ENCODE data around the gene SQSTM1. TPM values are rescaled to one million over a fixed set of nuclear protein-coding genes. Genes with fewer than 3 reads are reported as not detected.
A peak's percentile ranks its signal among the peaks of the same experiment; 100 is the strongest.

The SQSTM1 gene
- 100 to 1,000 TPM; 105 to 123 TPM for total RNA-seq

GRCh38 chr5:179820483-179821297, at the start of gene SQSTM1:
TSS of gene SQSTM1 (plus strand) at chr5:179820905. CDS start at chr5:179820937, 32 bp downstream.
- Mint-ChIP-seq H3K27me3 (no peaks in the 10 kb centered on the region), H3K4me1 (ENCODE audit: low read depth) (peaks cover 43% of the 10 kb centered on the region), H3K27ac (peak within 1 kb of the TSS; percentile 94), H3K36me3 (ENCODE audit: low read depth) (peaks cover 32% of the 10 kb centered on the region), H3K9me3 (no peaks in the 10 kb centered on the region), H3K4me3 (peak within 1 kb of the TSS; percentile 94)
- TF ChIP-seq CTCF (IDR thresholded peaks at IDR 0.05), result peak; percentile 64
- ATAC-seq (peak; percentile 60), DNase-seq (peak; percentile 79)
- ChIA-PET POLR2A (interaction anchor here (1.2 to 4.1 kb wide), 5 partner anchors 8 to 197 kb away, joined by 4 to 25 read pairs (median 6); partner anchors contain the start of genes HNRNPH1 and MGAT4B), CTCF (interaction anchor here (1.2 to 1.7 kb wide), 4 partner anchors 9 to 57 kb away, joined by 3 to 7 read pairs (median 4); no protein-coding TSS in a partner anchor)
- intact Hi-C loops (cut with micrococcal nuclease), result no loop called here

DNA sequence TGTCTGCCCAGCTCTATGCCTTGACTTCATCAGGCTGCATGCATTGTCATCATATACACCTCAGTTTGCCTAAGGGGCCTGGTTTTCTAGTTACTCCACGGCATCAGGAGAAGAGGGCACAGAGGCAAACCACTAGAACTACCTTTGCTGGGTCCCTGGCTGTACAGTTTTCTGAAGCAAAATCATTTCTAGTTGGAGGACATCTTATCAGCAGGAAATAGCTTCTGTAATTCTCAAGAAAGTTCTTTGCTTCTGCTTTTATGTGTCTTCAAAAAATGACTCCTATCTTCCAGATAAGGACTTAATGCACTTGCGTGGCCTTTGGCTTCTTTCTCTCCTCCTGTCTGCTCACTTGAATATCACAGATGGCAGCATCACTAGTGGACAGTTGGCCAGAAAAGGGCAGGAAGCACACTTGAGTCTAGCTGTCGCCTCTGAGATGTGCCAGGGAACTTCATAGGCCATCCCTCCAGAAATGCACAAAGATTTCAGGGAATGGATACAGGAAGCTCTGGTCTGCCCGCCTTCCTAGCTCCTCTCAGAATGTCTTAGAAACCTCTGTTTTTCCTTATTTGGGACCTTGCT, 49.3 kb upstream of the SQSTM1 start:
- Mint-ChIP-seq H3K4me1 (ENCODE audit: low read depth) (peaks cover 11% of the 10 kb centered on the region), H3K9me3 (no peaks in the 10 kb centered on the region), H3K4me3 (no peak overlapping the region), H3K36me3 (ENCODE audit: low read depth) (peaks cover 42% of the 10 kb centered on the region), H3K27me3 (no peaks in the 10 kb centered on the region), H3K27ac (no peak overlapping the region)
- intact Hi-C loops (cut with micrococcal nuclease), result no loop called here
- ATAC-seq (no peak), DNase-seq (no peak)
- ChIA-PET POLR2A (interaction anchor here (0.9 to 1.1 kb wide), 3 partner anchors 9 to 12 kb away, joined by 3 to 5 read pairs (median 3); no protein-coding TSS in a partner anchor), CTCF (interaction anchor here (1.4 to 3.2 kb wide), 2 partner anchors 9 to 77 kb away, joined by 3 to 18 read pairs; no protein-coding TSS in a partner anchor)
- no peak for TF ChIP-seq CTCF (IDR thresholded peaks at IDR 0.05)

GRCh38 chr5:179772351-179772750, 48.4 kb upstream of the SQSTM1 start:
- H3K4me3 Mint-ChIP-seq, result no peak overlapping the region
- ChIA-PET POLR2A (no interaction called here), CTCF (interaction anchor here (1.4 to 3.2 kb wide), 2 partner anchors 10 to 13 kb away, joined by 3 to 18 read pairs; no protein-coding TSS in a partner anchor)
- H3K27ac Mint-ChIP-seq, result no peak overlapping the region
- H3K27me3 Mint-ChIP-seq, result no peaks in the 10 kb centered on the region
- ATAC-seq (no peak), DNase-seq (no peak)
- intact Hi-C loops (cut with micrococcal nuclease), result no loop called here
- no peaks in the 10 kb centered on the region for H3K9me3 Mint-ChIP-seq
- H3K36me3 Mint-ChIP-seq (ENCODE audit: low read depth), result peaks cover 39% of the 10 kb centered on the region
- peaks cover 11% of the 10 kb centered on the region for H3K4me1 Mint-ChIP-seq (ENCODE audit: low read depth)
- TF ChIP-seq CTCF (IDR thresholded peaks at IDR 0.05), result no peak

DNA sequence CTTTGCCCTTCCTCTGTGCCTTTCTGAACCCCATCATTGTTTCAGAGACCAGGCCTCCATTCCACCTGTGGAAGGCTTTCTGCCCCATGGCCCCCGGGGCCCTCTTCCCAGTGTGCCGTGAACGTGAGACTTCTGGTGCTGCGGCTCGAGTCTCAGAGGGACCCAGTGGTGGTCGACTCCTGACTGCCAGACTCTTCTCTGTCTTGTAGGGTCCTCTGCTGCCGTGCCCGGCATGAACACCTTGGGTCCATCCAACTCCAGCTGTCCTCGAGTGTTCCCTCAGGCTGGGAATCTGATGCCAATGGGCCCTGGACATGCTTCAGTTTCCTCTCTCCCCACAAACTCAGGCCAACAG, 47.0 kb upstream of the SQSTM1 start:
- DNase-seq, result no peak
- peaks cover 3% of the 10 kb centered on the region for H3K4me1 Mint-ChIP-seq (ENCODE audit: low read depth)
- CTCF ChIA-PET, result interaction anchor here (3.2 kb wide), 1 partner anchor 11 kb away, joined by 18 read pairs; no protein-coding TSS in a partner anchor
- H3K36me3 Mint-ChIP-seq (ENCODE audit: low read depth), result peaks cover 40% of the 10 kb centered on the region
- intact Hi-C loops (cut with micrococcal nuclease), result no loop called here
- no peak for ATAC-seq
- no peaks in the 10 kb centered on the region for H3K27me3 Mint-ChIP-seq
- POLR2A ChIA-PET, result no interaction called here
- H3K4me3 Mint-ChIP-seq, result no peak overlapping the region
- no peaks in the 10 kb centered on the region for H3K9me3 Mint-ChIP-seq
- H3K27ac Mint-ChIP-seq, result no peak overlapping the region
- TF ChIP-seq CTCF (IDR thresholded peaks at IDR 0.05), result no peak

- H3K27ac Mint-ChIP-seq, result no peak overlapping the region
- intact Hi-C loops (cut with micrococcal nuclease), result no loop called here
- no peaks in the 10 kb centered on the region for H3K9me3 Mint-ChIP-seq
- DNase-seq, result no peak
- no peak for ATAC-seq
- TF ChIP-seq CTCF (IDR thresholded peaks at IDR 0.05), result no peak
- peaks cover 36% of the 10 kb centered on the region for H3K36me3 Mint-ChIP-seq (ENCODE audit: low read depth)
- H3K27me3 Mint-ChIP-seq, result no peaks in the 10 kb centered on the region
- CTCF ChIA-PET, result no interaction called here
- H3K4me3 Mint-ChIP-seq, result no peak overlapping the region
- POLR2A ChIA-PET, result interaction anchor here (1.3 kb wide), 1 partner anchor 21 kb away, joined by 4 read pairs; no protein-coding TSS in a partner anchor
- H3K4me1 Mint-ChIP-seq (ENCODE audit: low read depth), result no peaks in the 10 kb centered on the region
Measured at GRCh38 chr5:179774442-179774841, 46.3 kb upstream of the SQSTM1 start.

All from activated CD8-positive, alpha-beta T cell treated with anti-CD3 and anti-CD28 coated beads for 36 hours (primary cell).